Astrocyte (in vitro differentiated cells and primary cell): ENCODE measurements around the gene GYG1. TPM values are rescaled to one million over a fixed set of nuclear protein-coding genes. Genes with fewer than 3 reads are reported as not detected.

Source experiments
- DNase-seq: peaks from one replicate; pipeline ENCODE4 v3.0.0-alpha.2; 2010; ENCODE audit warnings: low read depth
- FAIRE-seq: peaks from 2 replicates; lab custom pipeline; 2011; peaks lifted over from hg19 to GRCh38; lab: Jason Lieb, UNC
- H2AFZ ChIP-seq: 2 replicates; pipeline ENCODE4 v1.6.0; 2012; ENCODE audit warnings: low read depth, low read length, inconsistent platforms
- H3K27ac ChIP-seq: 2 replicates; pipeline ENCODE4 v1.5.1; 2011; ENCODE audit warnings: low read depth, low read length, inconsistent platforms
- H3K27me3 ChIP-seq: 2 replicates; pipeline ENCODE4 v1.6.0; 2011; ENCODE audit warnings: low read length, inconsistent platforms; ENCODE audit not compliant: insufficient read depth
- H3K36me3 ChIP-seq: 2 replicates; pipeline ENCODE4 v1.5.1; 2011; ENCODE audit warnings: low read length, inconsistent platforms; ENCODE audit not compliant: insufficient read depth
- H3K4me1 ChIP-seq: 2 replicates; pipeline ENCODE4 v1.5.1; 2011; ENCODE audit warnings: low read length, inconsistent platforms; ENCODE audit not compliant: insufficient read depth
- H3K4me2 ChIP-seq: 2 replicates; pipeline ENCODE4 v1.6.0; 2012; ENCODE audit warnings: low read length, inconsistent platforms
- H3K4me3 ChIP-seq: 2 replicates; pipeline ENCODE4 v1.5.1; 2011; ENCODE audit warnings: low read depth, mild to moderate bottlenecking, low read length, inconsistent platforms; ENCODE audit not compliant: insufficient read depth
- H3K79me2 ChIP-seq: 2 replicates; pipeline ENCODE4 v1.6.0; 2012; ENCODE audit warnings: mild to moderate bottlenecking, low read length, inconsistent platforms; ENCODE audit not compliant: insufficient read depth
- H3K9ac ChIP-seq: 2 replicates; pipeline ENCODE4 v1.6.0; 2012; ENCODE audit warnings: mild to moderate bottlenecking, low read length, inconsistent platforms
- H3K9me3 ChIP-seq: 2 replicates; pipeline ENCODE4 v1.5.1; 2012; ENCODE audit warnings: low read depth, mild to moderate bottlenecking, low read length, inconsistent platforms; ENCODE audit not compliant: insufficient read depth
- H4K20me1 ChIP-seq: 2 replicates; pipeline ENCODE4 v1.6.0; 2012; ENCODE audit warnings: low read length, inconsistent platforms; ENCODE audit not compliant: insufficient read depth
- H3K27ac Mint-ChIP-seq: one replicate; pipeline ENCODE4 v1.8.0; 2021; ENCODE audit warnings: mild to moderate bottlenecking, mixed read lengths; ENCODE audit not compliant: unreplicated experiment
- H3K27me3 Mint-ChIP-seq: one replicate; pipeline ENCODE4 v1.8.0; 2021; ENCODE audit warnings: low read depth, mixed read lengths; ENCODE audit not compliant: unreplicated experiment
- H3K36me3 Mint-ChIP-seq: one replicate; pipeline ENCODE4 v1.8.0; 2021; ENCODE audit warnings: low read depth, mixed read lengths; ENCODE audit not compliant: unreplicated experiment
- H3K4me1 Mint-ChIP-seq: one replicate; pipeline ENCODE4 v1.8.0; 2021; ENCODE audit warnings: low read depth, mixed read lengths; ENCODE audit not compliant: unreplicated experiment
- H3K4me3 Mint-ChIP-seq: one replicate; pipeline ENCODE4 v1.8.0; 2021; ENCODE audit warnings: mild to moderate bottlenecking, moderate library complexity, mixed read lengths; ENCODE audit not compliant: unreplicated experiment
- H3K9me3 Mint-ChIP-seq: one replicate; pipeline ENCODE4 v1.8.0; 2021; ENCODE audit warnings: mild to moderate bottlenecking, mixed read lengths; ENCODE audit not compliant: unreplicated experiment
- CTCF ChIP-seq: IDR thresholded peaks from 2 replicates; pipeline ENCODE4 v1.5.1; 2011; ENCODE audit warnings: low read depth, mild to moderate bottlenecking, inconsistent platforms, low read length, moderate library complexity; ENCODE audit not compliant: insufficient read depth
- EZH2 ChIP-seq: IDR thresholded peaks from 2 replicates; pipeline ENCODE4 v1.6.1; 2012; ENCODE audit warnings: mild to moderate bottlenecking, low read length, inconsistent platforms; ENCODE audit not compliant: insufficient read depth
- total RNA-seq: library from RNA; stranded (reverse); gene quantifications from 2 replicates; pipeline ENCODE4 v1.2.1, GENCODE V29; 2021

GYG1 gene
- total RNA-seq, 1 donor from 2014 or later, result 41.9 TPM

- no peaks in the 10 kb centered on the region for H3K36me3 Mint-ChIP-seq
- DNase-seq, result no peak
Observed at GRCh38 chr3:149038322-149038721, 47.0 kb downstream of the GYG1 start.

GRCh38 chr3:149042789-149043386 is 51.5 kb downstream of the GYG1 start:
- Histone ChIP-seq H3K4me1 (peaks cover 3% of the 10 kb centered on the region), H3K36me3 (peaks cover 22% of the 10 kb centered on the region), H3K79me2 (no peaks in the 10 kb centered on the region), H3K9me3 (no peaks in the 10 kb centered on the region), H4K20me1 (no peaks in the 10 kb centered on the region), H2AFZ (no peak overlapping the region), H3K4me3 (no peak overlapping the region), H3K9ac (peak overlapping the region; percentile 11), H3K4me2 (peak overlapping the region; percentile 60), H3K27me3 (no peaks in the 10 kb centered on the region), H3K27ac (peak overlapping the region; percentile 38)
- no peaks in the 10 kb centered on the region for H3K27me3 Mint-ChIP-seq
- H3K4me1 Mint-ChIP-seq, result peaks cover 4% of the 10 kb centered on the region
- H3K27ac Mint-ChIP-seq, result no peak overlapping the region
- H3K9me3 Mint-ChIP-seq, result no peaks in the 10 kb centered on the region
- TF ChIP-seq CTCF (no peak), EZH2 (no peak)
- FAIRE-seq, result no peak
- H3K4me3 Mint-ChIP-seq, result no peak overlapping the region
- H3K36me3 Mint-ChIP-seq, result no peaks in the 10 kb centered on the region
- DNase-seq, result peak; percentile 39

More at GRCh38 chr3:149038322-149038721, 47.0 kb downstream of the GYG1 start:
- Mint-ChIP-seq H3K27me3 (no peaks in the 10 kb centered on the region), H3K4me3 (no peak overlapping the region), H3K27ac (no peak overlapping the region), H3K9me3 (no peaks in the 10 kb centered on the region), H3K4me1 (peaks cover 4% of the 10 kb centered on the region)
- Histone ChIP-seq H4K20me1 (no peaks in the 10 kb centered on the region), H3K79me2 (no peaks in the 10 kb centered on the region), H3K4me2 (no peak overlapping the region), H3K36me3 (peaks cover 18% of the 10 kb centered on the region), H3K27me3 (no peaks in the 10 kb centered on the region), H2AFZ (no peak overlapping the region), H3K9me3 (no peaks in the 10 kb centered on the region), H3K9ac (no peak overlapping the region), H3K27ac (no peak overlapping the region), H3K4me3 (no peak overlapping the region), H3K4me1 (peaks cover 3% of the 10 kb centered on the region)
- no peak for FAIRE-seq
- no peak for TF ChIP-seq EZH2
- no peak for TF ChIP-seq CTCF

DNA sequence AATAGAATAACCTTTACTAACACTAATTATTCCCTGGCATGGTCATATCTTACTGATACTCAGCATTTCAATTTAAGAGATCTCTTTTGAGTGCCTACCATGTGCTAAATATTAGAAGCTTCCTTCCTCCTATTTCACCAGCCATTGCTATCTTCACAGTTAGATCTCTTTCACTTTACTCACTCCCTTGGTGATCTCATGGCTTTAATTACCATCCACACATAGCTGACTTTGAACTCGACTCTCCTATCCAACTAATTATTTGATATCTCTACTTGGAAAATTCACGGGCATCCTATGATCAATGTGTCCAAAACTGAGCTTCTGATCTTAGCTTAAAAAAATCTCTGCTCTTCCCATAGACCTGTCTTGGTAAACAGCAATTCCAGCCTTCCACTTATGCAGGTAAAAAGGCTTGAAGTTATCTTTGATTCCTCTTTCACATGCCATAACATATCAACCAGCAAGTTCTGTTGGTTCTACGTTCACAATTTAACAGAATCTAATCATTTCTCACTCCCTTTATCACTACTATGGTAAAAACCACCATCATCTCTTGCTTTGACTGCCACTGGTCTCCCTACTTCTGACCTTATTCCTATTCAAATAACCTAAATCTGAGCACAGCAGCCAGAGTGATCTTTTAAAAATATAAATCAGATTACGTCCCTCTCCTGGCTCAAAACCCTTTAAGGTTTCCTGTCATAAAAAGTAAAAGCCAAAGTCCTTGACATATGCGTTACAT is 53.2 kb downstream of the GYG1 start:
- H3K36me3 Mint-ChIP-seq, result no peaks in the 10 kb centered on the region

More for the DNA sequence above, 53.2 kb downstream of the GYG1 start:
- H3K9ac ChIP-seq, result no peak overlapping the region
- H3K4me3 ChIP-seq, result no peak overlapping the region
- H3K27ac Mint-ChIP-seq, result no peak overlapping the region
- H4K20me1 ChIP-seq, result no peaks in the 10 kb centered on the region
- H3K4me1 Mint-ChIP-seq, result peaks cover 4% of the 10 kb centered on the region
- H3K9me3 ChIP-seq, result no peaks in the 10 kb centered on the region
- H3K36me3 ChIP-seq, result peaks cover 14% of the 10 kb centered on the region
- H3K79me2 ChIP-seq, result no peaks in the 10 kb centered on the region
- no peaks in the 10 kb centered on the region for H3K27me3 Mint-ChIP-seq
- no peaks in the 10 kb centered on the region for H3K27me3 ChIP-seq
- no peaks in the 10 kb centered on the region for H3K9me3 Mint-ChIP-seq
- H3K27ac ChIP-seq, result no peak overlapping the region
- H2AFZ ChIP-seq, result no peak overlapping the region
- no peak for FAIRE-seq
- H3K4me3 Mint-ChIP-seq, result no peak overlapping the region
- TF ChIP-seq EZH2 (no peak), CTCF (no peak)
- DNase-seq, result no peak
- H3K4me1 ChIP-seq, result peaks cover 3% of the 10 kb centered on the region
- no peak overlapping the region for H3K4me2 ChIP-seq
